GM12872 (cell line): ENCODE data around the gene CCDC170.

Experiments used
- CTCF ChIP-seq: IDR thresholded peaks from 3 replicates; pipeline ENCODE4 v1.5.1; 2011; ENCODE audit warnings: low read depth, mild to moderate bottlenecking, low read length, moderate library complexity; ENCODE audit not compliant: insufficient read depth

The CCDC170 gene

GRCh38 chr6:151651639-151652038 is 157.8 kb downstream of the CCDC170 start:
- no peak for TF ChIP-seq CTCF

GRCh38 chr6:151652325-151652724 is 158.5 kb downstream of the CCDC170 start:
- TF ChIP-seq CTCF: no peak

GRCh38 chr6:151655099-151655498 is 161.3 kb downstream of the CCDC170 start:
- TF ChIP-seq CTCF: no peak

GRCh38 chr6:151656392-151656791 is 162.6 kb downstream of the CCDC170 start:
- no peak for TF ChIP-seq CTCF

- TF ChIP-seq CTCF: no peak
Measured at GRCh38 chr6:151658091-151658490, 164.3 kb downstream of the CCDC170 start.

GRCh38 chr6:151659212-151659611 is 165.4 kb downstream of the CCDC170 start:
- no peak for TF ChIP-seq CTCF

- TF ChIP-seq CTCF: no peak
Measured at GRCh38 chr6:151661509-151661908, 167.7 kb downstream of the CCDC170 start.

- TF ChIP-seq CTCF: peak; percentile 46
Measured at GRCh38 chr6:151661928-151662327, 168.1 kb downstream of the CCDC170 start.
